NCI-H1436 treated with DMSO at 0.1 percent for 48 hours (cell line): Measurements from ENCODE around the gene KRT4.
"Not testable (repeated sequence)": the region's sequence is repeated elsewhere in the genome, so short reads cannot be mapped to it uniquely, and the experiment has no call there.

Experiments used
- DNase-seq: peaks from one replicate; lab custom pipeline; 2025; lab: John Stamatoyannopoulos, UW

The KRT4 gene

DNA sequence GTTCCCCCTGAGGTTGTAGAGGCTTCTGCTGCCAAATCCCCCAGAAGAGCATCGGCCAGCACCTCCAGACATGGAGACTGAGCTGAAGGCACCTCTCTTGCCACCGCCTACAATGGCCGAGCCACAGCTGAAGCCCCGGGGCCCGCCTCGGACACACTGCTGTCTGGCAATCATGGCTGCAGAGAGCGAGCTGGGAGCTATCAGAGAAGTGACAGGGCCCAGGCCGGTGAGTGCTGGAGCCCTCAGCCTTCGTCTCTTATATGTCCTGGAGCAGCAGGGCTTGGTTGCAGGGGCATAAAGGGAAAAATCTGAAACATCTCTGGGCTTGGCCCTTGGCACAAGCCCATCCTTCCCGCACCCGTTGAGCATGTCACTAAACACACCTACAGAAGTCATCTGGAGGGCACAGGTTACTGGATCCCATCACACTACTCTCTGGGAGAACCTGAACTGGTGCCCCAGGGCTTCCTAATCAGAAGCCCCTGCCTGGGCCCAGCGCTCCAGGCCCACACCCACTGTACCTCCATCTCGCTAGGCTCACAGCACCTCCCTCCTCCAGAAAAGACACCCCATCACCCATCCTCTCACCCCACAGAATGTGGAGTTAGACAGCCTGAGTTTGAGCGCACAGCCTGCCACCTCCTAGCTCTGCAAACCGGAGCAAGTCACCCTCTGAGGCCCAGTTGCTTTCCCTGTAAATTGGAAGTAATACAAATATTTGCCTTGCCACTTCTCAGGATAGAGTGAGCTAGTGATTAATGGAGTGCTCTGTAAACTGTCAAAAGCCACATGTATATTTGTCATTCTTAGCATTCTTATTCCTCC is at the start of gene KRT4:
KRT4 (minus strand) TSS at position 232 of the 825 bp plus-strand sequence; CDS start at position 174, 58 bp downstream.
- no peak for DNase-seq

DNA sequence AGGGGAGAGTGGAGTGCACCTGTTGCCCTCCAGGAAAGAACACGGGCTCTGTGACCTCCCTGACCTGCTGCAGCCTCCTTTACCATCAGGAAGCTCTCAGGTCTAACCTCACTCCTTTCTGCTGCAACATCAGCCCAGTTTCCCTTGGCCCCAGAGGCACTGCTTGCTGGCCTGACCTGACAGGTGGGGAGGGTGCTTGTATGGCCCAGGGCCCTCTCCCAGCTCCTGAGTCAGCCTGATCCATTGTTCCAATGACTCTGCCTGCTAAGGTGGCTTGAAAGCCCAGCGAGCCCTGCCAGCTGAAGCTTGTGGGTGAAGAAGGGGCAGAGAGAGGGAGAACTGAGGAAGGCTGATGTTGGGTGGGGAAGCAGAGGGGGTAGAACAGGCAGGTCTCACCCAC is 48.1 kb upstream of the KRT4 start:
- DNase-seq = no peak

DNA sequence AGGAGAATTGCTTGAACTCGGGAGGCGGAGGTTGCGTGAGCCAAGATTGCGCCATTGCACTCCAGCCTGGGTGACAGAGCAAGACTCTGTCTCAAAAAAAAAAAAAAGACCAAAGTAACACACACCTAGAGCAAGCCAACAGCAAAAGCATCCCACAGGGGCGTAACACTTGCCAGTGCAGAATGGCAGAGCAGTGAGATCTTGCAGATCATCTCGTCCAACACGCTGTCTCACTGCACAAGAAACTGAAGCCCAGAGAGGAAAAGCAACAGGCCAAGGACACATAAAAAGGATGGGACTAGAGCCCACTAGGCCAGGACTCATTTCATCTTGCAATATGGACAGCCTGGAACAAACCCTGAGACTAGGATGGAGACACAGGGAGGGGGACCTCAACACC is 47.6 kb upstream of the KRT4 start:
- no peak for DNase-seq

DNA sequence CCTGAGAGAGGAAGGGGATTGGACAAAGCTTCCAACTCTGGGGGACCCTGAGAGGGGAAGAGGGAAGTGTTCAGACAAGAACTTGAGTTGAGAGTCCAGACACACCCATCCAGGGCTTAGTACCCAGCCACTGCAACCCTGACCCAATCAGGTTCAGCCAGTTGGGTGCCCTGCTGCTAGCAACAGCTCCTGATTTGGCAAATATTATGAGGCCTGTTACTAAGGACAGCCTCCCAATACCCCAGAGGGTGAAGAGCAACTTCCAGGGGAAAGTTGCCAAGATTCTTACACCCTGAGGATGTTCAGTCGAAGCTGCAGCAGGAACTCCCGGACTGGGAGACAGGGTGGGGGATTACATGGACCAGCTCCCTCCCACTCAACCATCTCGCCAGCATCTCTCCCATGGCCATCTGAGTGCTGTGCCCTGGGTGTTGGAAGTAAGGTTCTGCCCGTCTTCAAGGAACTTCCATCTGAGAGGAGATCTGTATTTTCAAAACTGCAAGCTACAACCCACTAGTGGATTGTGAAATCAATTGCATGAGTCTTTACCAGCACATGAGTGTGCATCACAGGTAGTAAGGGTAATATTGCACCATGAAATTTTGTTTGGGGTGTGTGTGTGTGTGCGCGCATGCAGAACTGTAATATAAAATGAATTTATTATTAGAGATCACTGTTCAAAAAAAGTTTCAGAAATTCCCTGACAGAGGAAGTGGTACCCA is 46.3 kb upstream of the KRT4 start:
- DNase-seq = no peak

DNA sequence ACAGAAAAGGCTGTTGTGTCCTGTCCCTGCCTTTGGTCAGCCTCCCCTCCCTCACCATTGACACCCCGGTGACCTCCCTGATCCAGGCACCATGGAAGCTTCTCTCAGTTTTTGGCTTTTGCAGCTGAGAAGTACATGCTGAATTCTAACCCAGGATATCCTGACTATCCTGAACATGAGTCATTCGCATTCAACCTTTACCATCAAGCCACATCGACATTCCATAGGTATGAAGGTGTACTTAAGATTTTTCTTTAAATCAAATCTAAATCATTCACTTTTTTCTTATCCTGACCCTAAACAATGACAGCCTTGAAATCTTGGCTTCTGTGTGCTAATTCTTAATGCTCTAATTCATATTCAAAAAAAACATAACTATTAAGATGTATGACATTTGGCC is 43.6 kb upstream of the KRT4 start:
- DNase-seq = no peak

DNA sequence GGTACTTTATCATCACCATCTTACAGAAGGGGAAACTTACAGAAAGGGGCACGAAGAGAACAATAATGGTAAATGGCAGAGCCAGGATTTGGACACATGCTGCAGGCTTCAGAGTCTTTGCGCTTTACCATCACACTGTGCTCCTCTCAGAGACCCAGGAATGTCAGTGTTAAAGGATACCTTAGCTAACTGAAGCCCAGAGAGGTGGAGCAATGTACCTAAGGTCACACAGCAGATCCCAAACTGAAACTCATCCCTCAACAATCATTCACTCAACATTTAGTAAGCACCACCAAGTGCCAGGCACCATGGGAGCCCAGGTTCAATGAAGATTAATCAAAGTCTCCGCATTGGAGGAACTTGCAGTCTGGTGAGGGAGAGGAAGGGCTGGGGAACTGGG is 42.9 kb upstream of the KRT4 start:
- no peak for DNase-seq

DNA sequence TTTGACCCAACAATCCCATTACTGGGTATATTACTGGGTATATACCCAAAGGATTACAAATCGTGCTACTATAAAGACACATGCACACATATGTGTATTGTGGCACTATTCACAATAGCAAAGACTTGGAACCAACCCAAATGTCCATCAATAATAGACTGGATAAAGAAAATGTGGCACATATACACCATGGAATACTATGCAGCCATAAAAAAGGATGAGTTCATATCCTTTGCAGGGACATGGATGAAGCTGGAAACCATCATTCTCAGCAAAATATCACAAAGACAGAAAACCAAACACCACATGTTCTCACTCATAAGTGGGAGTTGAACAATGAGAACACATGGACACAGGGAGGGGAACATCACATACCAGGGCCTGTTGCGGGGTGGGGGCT is 42.2 kb upstream of the KRT4 start:
- not testable (repeated sequence) for DNase-seq

DNA sequence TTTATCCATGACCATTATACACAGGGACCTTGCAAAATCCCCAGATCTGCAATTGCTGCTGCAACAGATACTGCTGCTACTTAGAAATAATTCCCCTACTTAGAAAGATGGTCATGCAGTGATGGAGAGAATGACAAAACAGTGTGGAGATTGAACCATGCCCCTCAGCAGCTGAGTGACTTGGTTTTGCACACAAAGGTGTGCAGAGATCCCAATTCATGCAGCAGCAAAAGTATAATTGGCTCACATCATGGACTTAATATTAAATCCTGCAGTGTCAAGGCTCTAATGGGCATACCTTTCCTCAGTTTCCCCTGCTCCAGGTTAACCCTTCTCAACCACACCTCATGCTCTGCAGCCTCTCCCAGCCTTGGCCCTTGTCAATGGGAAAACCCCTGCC is 37.9 kb upstream of the KRT4 start:
- no peak for DNase-seq

DNA sequence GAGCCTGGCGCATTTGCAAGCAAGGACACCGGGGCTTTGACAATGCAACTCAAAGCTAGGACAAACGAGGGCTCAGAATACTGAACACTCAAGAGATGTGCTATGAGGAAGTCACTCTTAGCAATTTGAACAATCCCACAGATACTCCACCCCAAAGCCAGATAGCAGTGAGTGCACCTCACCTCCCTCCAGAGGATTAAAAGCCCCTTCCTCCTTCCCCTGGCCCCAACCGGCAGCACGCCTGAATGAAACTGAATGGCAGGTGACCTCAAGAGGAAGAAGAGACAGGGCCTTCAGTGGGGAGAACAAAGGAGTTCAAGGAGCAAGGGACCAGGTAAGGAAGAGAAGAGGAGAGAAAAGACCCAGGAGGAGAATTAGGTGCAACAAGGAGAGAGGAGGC is 36.8 kb upstream of the KRT4 start:
- DNase-seq = no peak

DNA sequence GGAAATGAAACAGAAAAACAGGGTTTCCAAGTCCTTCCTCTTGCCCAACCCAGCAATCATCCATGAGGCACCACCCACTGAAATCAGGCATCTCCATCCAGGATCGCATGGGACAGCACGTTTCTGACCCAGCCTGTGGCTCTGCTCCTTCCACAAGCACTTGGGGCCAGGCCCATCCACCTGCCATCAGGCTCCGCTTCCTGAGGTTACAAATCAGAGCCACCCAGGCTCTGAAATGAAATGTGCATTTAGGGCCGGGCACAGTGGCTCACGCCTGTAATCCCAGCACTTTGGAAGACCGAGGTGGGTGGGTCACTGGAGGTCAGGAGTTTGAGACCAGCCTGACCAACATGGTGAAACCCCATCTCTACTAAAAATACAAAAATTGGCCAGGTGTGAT is 35.6 kb upstream of the KRT4 start:
- DNase-seq = no peak

DNA sequence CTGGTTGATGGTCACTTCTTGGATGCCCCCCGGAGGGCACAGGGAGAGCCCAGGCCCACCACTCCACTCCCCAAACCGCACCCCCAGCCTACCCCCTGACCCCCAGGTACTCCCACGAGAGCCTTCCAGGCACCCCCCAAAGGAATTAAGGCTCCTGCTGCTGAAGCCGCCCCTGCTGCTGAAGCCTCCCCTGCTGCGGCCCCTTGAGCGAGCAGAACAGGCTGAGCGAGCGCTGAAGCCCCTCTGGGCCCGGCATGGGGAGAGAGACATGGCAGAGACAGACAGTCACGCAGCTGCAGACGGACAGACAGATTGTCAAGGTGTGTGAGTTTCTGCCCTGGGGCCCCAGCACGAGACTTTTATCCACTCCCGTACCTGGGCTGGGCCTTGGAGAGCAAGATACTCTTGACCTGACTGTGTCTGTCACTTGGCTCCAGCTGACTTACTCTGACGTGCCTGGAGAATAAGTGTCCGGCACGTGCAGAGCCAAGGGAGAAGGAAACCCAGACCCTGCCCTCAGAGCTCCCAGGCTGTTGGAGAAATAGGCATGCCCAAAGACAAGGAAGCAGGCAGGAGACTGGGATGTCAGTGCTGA is 34.8 kb upstream of the KRT4 start, which contains the start of gene KRT78:
KRT78 (minus strand) TSS at position 334 of the 595 bp plus-strand sequence; CDS start at position 270, 64 bp downstream.
- no peak for DNase-seq

DNA sequence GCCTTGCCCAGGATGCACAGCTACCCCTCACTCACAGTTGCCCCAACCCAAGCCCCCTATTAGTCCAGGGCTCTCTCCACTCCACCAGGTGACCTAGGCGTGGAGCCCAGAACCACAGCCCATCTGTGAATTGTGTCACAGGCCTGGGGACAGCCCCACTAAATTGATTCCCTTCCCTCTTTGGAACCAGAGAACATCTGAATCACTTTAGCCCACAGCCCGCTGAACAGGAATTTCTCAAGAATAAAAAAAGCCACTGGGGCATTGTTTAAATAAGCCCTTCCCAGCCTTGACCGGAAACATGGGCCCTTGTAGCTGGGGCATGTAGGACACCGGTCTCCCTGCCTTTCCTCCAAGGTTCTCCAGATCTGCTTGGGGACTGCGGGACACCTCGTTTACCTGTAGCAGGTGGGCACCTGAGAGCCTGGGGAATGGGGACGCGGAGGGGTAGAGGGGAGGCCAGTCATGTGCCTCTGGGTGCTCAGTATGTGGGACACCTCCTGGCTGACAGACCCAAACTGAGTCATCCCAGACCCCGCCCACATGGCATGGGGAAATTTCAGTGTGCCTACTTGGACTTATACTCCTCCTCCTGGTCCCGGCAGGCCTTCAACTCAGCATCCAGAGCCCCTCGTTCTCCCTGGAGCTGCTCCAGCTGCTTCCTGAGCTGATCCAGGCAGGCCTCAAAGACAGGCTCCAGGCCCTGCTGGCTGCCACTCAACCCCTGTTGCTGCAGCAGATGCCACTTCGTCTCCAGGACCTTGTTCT is 33.6 kb upstream of the KRT4 start:
- no peak for DNase-seq

DNA sequence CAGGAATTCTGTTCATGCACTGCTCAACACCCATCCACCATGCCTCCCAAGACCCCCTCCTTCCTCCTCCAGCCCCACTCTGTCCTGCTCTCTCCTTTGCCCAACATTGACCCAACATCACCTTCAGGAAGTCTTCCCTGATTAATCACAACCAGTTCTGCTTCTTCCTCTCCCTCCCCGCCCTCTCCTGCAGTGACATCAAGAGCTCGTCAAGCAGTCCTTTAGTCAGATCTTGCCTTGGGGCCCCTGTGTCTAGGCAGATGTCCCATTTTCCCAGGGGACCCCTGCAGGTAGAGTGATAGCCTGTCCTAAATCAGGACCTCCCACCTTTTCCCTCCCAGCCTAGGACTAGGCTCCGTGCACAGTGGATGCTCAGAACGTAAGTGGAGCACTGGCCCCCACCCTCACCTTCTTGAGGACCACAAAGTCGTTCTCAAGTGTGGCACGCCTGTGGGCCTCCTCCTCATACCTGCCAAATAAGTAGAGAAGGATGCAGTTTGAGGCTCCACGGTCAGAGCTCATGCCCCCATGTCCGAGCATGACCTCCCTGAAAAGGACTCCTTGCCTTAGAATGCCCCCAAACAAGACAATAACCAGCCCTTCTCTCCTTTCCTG is 32.5 kb upstream of the KRT4 start:
- no peak for DNase-seq

DNA sequence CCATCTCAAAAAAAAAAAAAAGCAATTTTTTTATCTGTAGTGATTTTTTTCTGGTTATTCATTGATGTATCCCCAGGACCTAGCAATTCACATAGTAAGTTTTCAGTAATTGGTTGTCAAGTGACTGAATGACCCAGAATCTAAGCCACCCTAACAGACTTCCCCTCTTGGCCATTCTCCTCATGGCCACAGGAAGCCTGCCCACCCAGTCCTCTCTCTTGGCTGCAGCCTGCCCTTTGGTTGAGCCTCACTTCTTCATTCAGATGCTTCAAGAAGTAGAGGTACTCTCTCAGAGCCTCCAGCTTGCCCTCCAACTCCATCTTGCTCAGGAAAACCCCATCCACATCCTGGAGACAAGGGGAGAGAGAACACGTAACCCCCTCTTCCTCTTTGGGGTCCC is 32.0 kb upstream of the KRT4 start:
- DNase-seq = no peak

DNA sequence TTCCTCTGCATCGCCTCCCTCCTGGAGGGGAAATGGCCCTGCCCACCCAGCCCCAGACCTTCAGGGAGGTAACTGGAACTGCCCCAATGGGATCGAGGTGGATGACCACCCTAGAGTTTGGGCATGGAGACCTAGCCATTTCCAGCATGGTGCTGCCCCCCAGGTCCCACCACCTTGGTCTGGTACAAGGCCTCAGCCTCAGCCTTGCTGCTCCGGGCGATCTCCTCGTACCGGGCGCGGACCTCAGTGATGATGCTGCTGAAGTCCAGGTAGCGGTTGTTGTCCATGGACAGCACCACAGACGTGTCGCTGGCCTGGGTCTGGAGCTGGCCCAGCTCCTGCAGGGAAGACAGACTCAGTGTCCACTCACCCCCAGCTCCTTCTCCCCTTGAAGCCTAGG is 30.5 kb upstream of the KRT4 start:
- DNase-seq = no peak

DNA sequence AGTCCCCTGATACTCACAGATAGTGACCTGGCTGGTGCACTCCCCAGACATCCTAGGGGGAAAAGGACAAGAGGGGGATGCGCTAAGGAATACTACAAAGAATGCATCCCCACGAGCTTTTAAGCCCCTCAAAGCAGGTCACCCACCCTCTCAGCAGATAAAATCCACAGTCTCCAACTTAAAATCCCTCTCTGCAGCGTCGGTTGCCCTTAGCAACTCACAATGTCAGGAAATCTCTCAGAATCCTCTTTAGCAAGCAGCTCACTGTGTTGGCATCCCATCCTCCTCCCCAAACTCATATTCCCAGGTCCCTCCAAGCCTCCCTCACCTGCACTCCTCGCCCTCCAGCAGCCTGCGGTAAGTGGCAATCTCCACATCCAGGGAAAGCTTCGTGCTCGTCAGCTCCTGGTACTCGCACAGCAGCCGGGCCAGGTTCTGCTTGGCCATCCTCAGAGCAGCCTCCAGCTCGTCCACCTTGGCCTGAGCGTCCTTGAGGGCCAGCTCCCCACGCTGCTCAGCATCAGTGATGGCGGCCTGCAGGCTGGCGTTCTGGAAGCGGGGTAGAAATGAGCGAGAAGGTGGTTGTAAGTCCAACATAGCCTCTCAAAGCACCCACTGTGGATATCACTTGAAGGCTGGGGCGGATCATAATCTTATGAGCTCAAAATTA is 25.7 kb upstream of the KRT4 start:
- no peak for DNase-seq

DNA sequence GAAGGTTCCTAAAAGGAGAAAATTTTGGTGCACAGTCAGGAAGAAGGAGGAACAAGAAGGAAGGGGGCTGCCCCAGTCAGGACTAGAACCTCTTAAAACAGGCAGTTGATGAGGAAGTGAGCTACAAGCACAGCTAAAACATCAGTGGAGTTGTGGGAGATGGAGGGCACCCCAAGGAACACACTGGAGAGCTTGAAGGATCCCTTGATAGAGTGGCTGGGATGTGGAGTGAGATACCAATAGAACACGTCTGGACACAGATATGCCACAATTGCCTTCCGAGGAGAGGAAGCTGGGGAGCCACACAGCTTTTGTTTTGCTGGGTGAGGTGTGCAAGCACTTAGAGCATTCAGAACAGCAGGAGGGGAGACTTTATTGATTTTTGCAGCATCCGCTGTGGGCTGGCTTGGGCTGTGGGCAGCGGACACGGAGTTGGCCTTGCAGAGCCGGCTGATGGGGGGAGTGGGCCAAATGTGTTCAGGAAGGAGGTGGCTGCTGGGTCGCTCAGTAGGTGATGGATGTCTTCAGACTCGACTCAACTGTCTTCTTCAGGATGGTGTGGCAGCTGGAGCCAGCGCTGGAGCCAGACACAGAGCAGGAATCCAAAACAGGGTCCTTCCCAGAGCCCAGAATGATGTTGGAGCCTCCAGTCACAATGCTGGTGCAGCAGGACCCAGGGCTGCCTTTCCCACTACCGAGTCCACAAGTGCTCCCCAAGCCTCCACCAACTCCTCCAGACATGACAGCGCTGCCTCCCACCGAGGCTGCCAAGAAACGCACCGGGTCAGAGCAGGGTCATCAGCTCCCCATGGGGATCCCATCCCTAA is 24.9 kb upstream of the KRT4 start:
- DNase-seq = no peak

DNA sequence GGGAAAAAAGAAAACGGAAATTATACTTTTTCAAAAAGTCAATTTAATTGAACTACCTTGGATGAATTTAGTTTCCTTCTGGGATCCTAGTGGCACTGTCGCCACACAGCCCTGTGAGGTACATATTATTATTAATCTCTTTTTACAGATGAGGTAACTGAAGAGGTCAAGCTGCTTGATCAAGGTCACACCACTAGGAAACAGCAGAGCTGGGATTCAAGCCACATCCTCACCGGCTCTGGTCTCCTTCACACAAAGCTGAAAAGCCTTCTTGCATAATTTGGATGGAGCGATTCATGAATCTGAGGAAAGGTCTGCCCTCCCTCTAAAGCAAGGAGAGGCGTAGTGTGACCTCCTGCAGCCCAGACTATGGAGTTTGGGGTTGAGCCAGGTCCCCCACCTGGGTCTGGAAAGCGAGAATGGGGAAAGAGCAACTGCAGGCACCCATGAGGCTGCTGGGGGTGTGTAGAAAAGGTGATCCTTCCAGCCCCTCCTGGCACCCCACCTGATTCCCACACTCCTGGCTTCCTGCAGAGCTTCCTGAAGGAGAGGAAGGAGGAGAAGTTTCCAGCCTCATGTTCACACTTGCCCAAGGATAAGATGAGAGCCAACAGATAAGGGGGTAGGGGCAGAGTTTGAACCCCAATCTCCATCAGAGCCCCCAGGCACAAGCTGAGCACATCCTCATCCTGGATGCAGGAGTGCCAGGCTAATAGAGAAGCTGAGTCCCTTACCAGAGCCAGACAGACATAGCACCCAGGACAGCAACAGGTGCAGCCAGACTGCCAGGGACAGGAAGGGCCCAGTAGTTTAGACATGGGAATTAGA is 24.1 kb upstream of the KRT4 start:
- no peak for DNase-seq

DNA sequence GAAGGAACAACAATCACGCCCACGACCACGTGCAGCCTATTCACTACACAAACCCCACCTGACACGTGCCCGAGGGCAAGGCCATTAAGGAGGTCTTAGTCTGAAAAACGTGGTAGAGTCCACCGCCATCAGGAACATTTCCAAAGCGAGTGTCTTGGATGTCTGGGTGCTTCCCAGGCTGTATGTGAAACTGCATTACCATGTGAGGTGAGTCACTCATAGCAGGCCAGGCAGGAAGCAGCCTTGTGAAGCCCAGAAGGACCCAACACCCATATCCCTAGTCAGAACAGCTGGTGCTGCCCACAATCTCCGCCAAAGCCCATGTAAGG is 23.5 kb upstream of the KRT4 start:
- no peak for DNase-seq
